Measurements from ENCODE around the gene NUP93.
A peak's percentile ranks its signal among the peaks of the same experiment; 100 is the strongest.
"Not testable (repeated sequence)": the region's sequence is repeated elsewhere in the genome, so short reads cannot be mapped to it uniquely, and the experiment has no call there.

Gene NUP93

GRCh38 chr16:56849690-56850680, 120.1 kb downstream of the NUP93 start:
- DNase-seq (ENCODE audit: low spot score): no peak

- no peak for DNase-seq (ENCODE audit: low spot score)
These were observed 121.9 kb downstream of the NUP93 start for GRCh38 chr16:56851671-56852400.

- no peak for DNase-seq (ENCODE audit: low spot score)
These were observed 122.4 kb downstream of the NUP93 start for GRCh38 chr16:56852401-56852730.

GRCh38 chr16:56852968-56853367, 123.0 kb downstream of the NUP93 start:
- DNase-seq (ENCODE audit: low spot score): no peak

DNA sequence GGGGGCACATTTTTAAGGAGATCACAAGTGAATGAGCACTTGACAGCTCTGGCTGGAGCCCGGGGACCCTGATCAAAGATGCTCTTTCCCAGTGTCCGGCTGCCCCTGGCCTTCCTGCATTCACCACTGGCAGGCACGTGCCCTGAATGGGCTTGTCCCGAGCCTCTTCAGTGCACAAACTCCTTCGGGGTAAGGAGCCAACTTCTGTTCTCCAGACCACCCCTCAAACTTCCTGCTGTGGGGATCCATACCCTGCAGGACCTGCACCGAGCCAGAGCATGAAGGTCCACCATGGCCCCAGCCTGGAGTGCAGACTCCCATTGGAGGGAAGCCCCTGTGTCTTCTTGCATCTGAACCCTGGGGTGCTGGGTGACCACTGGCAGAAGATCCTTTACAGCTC, 125.3 kb downstream of the NUP93 start:
- no peak for DNase-seq (ENCODE audit: low spot score)

GRCh38 chr16:56855946-56856345, 126.0 kb downstream of the NUP93 start:
- no peak for DNase-seq (ENCODE audit: low spot score)

DNA sequence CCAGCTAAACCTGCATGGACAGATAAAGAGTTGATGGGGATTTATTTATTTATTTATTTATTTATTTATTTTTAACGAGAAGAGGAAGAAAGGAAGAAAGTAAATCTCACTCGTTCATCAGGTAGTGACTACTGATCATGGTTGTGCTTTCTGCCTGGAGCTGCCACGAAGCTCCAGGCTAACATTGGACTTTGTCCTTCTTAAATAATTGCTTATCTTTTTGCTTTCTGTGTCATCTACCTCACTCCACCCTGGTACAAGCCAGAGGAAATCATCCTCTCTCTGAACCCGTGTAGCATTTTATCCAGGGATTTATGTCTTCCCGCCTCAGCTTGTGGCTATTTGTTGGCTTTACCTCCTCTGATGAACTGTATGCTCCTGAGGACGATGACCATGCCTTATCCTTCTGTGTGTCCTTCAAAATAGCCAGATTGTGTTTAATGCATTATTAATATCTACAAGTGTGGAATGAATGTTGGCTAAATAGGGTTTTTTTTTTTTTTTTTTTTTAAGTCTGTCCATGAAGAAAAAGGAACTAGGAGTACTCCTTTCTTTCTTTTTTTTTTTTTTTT, 127.0 kb downstream of the NUP93 start:
- DNase-seq (ENCODE audit: low spot score): no peak

GRCh38 chr16:56858374-56858773, 128.4 kb downstream of the NUP93 start:
- DNase-seq (ENCODE audit: low spot score): no peak

- DNase-seq (ENCODE audit: low spot score): no peak
These were observed 129.7 kb downstream of the NUP93 start for GRCh38 chr16:56859636-56860035.

- no peak for DNase-seq (ENCODE audit: low spot score)
These were observed 130.5 kb downstream of the NUP93 start for GRCh38 chr16:56860226-56861020.

GRCh38 chr16:56861092-56861610, 131.2 kb downstream of the NUP93 start:
- DNase-seq (ENCODE audit: low spot score): no peak

DNA sequence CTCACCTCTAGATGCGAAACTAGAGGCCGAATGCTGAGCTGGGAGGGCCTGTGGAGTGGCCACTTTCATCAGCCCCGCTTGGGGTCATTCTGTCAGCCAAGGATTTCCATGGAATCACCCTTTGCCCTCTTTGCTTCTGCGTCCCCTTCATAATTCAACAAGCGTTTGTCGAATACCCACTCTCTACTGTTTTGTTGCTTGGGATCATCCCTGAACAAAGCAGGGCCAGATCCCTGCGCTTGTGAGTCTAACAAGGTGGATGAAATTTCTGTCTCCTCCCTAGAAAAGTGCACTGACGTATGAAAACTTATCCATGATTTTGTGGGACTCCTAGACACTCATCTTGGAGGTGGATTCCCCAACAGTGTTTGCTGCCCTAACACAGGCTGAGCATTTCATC, 131.8 kb downstream of the NUP93 start:
- DNase-seq (ENCODE audit: low spot score): no peak

DNA sequence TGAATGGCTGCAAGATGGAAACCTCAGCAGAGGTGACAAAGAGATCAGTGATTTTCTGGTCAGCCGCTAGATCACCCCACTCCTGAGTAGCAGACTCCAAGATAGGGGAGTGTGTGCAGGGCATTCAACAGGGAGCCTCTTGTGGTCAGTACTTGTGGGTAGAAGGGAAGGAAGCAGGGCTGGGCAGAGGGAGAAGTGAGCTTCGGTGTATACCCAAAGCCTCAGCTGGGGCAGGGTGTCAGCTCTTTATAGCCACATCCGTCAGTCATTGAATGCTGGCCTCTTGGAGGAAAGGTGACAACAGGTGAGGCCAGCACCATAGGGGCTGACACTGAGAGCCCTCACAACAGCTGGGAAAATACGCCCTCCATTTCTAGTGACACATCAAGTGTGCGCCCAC, 132.8 kb downstream of the NUP93 start:
- no peak for DNase-seq (ENCODE audit: low spot score)

DNA sequence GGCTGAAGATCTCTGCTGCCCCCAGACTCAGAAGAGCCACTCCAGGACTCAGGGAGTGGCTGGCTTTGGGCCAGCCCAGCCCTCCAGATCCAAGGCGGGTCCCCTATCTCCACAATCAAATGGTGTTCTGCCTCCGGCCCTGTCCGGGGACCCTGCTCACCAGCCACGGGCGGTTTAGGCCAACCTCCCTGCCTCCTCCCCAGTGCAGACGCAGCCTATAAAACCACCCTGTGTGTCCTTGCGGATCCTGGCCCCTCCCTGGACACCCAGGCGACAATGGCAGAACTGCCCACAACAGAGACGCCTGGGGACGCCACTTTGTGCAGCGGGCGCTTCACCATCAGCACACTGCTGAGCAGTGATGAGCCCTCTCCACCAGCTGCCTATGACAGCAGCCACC, 135.0 kb downstream of the NUP93 start, which contains the start of gene SLC12A3:
Gene SLC12A3, plus strand, starts transcription at position 248 of the 400 bp plus-strand sequence. Its CDS starts 29 bp downstream, at position 277.
- DNase-seq (ENCODE audit: low spot score): no peak

- no peak for DNase-seq (ENCODE audit: low spot score)
These were observed 135.6 kb downstream of the NUP93 start for GRCh38 chr16:56865394-56866062.

GRCh38 chr16:56866955-56867830, 137.3 kb downstream of the NUP93 start:
- peak; percentile 63 for DNase-seq (ENCODE audit: low spot score)

DNA sequence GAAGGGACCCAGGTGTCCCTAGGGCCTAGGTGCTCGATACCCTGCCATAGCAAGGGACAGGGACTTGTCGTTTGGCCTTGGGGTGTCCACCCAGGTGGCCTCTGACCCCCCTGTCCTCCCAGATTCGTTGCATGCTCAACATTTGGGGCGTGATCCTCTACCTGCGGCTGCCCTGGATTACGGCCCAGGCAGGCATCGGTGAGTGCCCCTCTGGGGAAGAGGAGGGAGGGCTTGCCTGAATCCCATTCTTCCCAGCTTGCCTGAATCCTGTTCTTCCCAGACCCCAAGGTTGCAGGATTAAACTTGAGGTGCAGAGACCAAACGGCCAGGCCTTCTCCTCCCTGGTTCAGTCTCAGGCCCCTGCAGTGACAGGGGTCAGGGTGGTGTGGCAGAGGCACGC, 138.2 kb downstream of the NUP93 start:
- no peak for DNase-seq (ENCODE audit: low spot score)

- not testable (repeated sequence) for DNase-seq (ENCODE audit: low spot score)
These were observed 138.8 kb downstream of the NUP93 start for GRCh38 chr16:56868766-56869165.

GRCh38 chr16:56869513-56870275, 139.8 kb downstream of the NUP93 start:
- no peak for DNase-seq (ENCODE audit: low spot score)

All from D341Med (cell line).